ENCODE measurements around the gene KRT8.
"Not testable (repeated sequence)": the region's sequence is repeated elsewhere in the genome, so short reads cannot be mapped to it uniquely, and the experiment has no call there.

KRT8 gene

DNA sequence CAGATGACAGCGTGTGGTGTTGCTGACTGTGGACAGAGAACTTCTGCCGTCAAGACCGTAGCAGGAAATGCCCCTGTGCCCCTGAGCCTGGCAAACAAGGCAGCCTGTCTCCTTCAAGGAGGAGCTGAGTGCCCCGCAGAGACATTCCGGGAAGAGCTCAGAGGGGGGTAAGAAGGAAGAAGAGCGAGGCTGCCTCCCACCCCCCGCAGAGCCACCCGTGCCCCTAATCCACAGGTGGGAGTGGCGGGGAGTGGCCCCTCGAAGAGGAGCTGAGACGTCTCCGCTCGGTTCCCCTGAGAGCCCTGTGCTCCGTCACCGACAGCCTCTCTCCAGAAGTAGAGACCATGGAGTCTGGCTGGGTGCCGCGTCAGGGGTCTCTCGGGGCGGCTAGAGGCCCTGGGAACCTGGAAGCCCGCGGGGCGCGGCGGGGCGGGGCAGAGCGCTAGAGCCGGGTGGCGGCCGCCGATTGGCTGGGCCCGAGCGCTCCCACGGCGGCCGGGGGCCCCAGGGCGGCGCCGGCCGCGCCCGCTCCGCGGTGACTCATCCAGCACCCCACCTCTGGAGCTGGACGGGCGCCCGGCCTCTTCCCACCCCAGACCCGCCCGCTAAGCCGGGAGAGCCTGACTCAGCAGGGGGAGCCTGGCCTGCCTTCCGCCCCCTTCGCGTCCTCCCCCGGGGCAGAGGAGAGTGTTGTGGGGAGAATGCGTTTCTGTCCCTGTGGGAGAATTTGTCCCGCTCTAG is 30.9 kb downstream of the KRT8 start:
- DNase-seq, result peak; percentile 50 to 52

DNA sequence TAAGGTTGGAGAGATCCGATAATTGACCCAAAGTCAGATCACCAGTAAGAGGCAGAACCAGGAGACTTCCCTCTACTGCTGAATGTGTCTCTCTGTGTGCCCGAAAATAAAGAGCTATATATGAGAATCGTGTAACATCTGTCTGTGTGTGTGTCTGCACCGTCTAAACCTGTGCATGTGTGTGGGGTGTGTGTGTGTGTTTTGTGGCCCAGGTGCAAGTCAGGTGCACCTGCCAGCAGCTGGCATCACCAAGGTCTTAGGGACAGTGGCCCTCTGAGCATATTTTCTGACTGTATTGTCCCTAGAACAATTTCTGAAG is 31.4 kb downstream of the KRT8 start:
- DNase-seq, result no peak

DNA sequence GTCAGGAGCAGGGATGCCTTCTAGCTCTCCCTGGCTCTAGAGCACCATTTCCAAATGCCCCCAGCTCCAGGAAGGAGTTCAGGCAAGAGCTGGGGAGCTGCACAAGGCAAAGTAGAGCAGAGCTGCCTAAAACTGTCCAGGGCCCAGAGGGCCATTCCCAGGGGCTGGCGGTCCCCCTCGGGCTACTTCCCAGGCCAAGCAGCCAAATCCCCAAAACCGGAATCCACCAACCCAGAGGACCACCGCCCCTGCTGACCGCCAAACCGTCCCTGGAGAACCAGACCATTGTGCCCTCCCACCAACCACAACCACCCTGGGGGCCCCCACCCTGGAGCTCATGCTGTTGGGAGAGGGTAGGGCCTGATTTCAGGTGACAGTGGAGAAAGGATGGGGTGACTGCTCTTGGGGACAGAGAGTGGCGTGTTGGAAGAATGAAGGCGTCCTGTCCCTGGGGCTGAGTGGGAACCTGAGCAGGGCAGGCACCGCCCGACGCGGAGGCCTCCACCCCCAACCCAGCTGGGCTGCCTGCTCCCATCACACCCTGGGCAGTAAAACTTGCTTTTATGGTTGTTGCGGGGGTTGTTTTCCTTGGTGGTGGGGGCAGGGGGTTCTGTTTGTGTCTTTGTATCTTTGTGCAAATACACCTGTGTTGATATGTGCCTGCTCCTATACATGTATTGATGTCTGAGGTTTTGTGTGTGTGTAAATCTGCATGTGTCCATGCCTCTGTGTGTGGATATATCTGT is 32.1 kb downstream of the KRT8 start:
- no peak for DNase-seq

DNA sequence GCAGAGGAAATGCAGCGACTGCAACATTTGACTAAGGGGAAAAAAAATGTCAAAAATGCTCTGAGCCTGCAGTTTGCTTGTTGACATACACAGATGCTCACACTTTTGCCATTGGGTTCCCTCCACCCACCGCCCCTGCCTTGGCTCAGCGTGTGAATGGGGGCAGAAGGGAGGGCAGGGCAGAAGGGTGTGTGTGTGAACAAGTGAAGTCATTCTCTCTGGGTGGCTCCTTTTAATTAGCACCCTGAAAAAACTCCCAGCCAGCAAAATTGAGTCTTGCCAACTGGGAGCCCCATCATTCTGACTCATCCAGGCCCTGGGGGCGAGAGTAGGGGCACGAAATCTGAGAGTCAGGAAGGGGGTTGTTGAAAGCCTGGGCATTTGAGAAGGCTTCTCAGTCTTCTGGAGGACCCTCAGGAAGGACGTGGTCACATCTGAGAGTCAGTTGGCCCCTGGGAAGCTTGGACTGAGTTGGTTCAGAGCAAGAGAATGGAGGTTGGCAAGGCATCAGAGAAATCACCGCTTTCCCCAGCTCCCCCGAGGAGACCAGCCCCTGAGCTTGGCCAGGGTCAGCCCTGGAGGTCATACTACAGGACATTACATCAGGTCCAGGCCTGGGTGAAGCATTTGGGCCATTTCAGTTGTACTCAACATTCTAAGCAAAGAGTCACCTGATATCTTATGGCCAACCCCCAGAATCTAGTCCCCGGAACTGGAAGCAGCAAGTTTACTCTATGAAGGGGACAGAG is 33.4 kb downstream of the KRT8 start:
- no peak for DNase-seq

DNA sequence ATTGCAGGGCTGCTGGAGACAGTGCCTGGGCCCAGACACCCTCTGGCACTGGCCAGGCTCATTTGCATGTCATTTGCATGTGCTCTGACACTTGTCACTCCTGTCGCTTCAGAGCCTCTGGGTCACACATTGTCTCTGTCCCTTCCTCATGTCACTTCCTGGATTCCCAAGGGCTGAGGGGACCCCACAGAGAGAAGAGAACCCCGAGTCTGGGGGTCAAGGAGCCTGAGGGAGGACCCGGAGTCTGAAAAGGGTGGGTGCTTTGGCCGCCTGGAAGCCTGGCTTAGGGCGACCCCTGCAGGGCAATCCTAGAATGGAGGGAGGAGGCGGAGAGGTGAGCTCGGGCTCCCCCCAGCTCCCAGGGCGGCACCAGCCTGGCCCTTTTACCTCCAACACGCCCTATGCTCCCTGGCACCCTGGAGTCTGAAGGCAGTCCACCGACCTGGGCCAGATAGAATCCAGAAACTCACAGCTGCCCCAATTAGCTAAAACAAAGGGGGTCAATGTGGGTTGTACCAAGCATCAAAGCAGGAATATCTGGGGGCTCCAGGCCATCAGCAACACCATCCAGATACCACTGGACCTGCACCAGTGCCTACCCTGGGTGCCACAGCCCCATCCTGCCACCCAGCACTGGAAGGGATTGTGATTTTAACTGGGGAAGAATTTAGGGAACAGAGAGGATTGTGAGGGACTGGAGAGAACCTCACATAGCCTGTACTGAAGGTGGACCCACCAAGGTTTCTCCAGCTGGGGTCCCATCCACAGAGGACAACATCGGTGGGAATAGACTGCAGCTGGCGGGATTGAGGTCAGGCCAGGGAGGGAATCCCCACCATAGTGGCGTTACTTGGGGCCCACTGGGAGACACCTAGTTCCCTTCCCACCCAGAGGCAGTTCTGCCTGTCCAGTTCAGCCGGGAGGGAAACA is 34.2 kb downstream of the KRT8 start:
- peak; percentile 91 to 92 for DNase-seq

DNA sequence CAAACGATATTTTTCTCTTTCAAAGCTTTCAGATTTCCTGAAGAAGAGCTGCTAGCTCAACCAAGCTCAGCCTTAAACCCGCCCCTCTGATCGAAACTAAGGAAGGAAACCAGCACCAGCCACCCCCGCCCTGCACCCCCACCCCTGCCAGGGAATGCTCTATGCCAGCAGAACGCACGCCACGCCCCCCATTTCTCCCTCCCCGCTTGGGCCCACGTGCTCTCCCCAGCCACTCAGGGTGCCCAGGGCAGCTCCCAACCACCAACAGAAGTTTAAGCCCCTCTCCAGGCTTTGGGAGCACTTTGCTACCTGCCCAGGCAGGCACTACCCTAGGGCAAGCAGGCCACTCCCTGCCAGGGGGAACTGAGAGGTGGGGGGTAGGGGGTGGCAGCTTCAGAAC is 37.2 kb downstream of the KRT8 start:
- no peak for DNase-seq

DNA sequence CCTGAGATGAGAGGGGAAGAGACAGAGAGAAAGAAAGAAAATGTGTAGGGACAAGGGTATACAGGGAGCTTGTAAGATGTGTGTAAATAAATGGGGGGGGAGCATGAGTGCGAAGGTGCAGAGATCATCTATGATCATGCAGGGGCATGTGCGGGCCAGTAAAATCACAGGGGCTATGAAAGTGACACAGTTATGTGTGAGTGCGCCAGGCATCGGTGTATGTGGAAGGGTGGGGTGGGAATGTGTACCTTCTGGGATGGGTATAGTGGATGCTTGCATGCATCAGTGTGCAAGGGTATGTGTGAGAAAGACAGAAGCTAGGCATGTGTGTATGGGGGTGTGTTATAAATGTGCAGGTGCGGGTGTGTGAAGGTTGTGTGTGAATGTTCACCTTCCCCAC is 37.7 kb downstream of the KRT8 start:
- no peak for DNase-seq

DNA sequence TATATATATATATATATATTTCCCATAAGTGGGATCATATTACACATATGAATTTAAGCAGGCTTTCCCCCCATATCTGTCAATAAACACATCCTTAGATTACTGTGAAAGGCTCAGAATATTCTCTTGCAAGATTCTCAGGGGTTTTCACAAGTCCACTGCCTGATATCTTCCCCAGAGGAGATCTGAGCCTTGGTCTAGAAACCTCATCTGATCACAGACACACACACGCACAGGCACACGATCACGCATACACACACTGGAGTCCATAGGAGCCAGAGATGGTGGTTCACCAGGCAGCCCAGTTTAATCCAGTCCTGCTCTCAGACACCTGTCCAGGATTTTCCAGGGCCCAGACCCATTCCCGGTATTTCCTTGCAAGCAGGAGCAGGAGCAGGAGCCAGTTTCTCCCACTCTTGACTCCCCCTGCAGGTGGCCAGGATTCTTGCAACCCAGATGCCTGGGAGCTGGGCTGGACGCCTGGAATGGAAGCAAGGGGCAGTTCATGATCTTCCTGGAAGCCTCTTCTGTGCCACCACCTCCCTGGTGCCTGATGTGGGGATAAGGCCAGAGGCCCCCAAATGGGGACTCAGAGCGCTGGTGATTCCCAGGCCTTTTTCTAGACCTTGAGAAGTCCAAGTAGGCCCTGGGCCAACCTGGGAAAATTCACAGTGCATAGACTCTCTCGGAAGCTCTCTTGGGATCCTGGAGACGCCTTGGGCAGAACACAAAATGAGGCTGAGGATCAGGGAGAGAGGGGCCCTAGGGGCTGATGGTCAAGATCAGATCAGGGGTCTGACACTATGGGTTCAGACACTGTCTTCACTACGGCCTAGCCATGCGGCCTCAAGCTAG is 39.6 kb downstream of the KRT8 start:
- peak; percentile 57 for DNase-seq

DNA sequence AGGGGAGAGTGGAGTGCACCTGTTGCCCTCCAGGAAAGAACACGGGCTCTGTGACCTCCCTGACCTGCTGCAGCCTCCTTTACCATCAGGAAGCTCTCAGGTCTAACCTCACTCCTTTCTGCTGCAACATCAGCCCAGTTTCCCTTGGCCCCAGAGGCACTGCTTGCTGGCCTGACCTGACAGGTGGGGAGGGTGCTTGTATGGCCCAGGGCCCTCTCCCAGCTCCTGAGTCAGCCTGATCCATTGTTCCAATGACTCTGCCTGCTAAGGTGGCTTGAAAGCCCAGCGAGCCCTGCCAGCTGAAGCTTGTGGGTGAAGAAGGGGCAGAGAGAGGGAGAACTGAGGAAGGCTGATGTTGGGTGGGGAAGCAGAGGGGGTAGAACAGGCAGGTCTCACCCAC is 42.9 kb downstream of the KRT8 start:
- no peak for DNase-seq

DNA sequence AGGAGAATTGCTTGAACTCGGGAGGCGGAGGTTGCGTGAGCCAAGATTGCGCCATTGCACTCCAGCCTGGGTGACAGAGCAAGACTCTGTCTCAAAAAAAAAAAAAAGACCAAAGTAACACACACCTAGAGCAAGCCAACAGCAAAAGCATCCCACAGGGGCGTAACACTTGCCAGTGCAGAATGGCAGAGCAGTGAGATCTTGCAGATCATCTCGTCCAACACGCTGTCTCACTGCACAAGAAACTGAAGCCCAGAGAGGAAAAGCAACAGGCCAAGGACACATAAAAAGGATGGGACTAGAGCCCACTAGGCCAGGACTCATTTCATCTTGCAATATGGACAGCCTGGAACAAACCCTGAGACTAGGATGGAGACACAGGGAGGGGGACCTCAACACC is 43.4 kb downstream of the KRT8 start:
- DNase-seq, result no peak

DNA sequence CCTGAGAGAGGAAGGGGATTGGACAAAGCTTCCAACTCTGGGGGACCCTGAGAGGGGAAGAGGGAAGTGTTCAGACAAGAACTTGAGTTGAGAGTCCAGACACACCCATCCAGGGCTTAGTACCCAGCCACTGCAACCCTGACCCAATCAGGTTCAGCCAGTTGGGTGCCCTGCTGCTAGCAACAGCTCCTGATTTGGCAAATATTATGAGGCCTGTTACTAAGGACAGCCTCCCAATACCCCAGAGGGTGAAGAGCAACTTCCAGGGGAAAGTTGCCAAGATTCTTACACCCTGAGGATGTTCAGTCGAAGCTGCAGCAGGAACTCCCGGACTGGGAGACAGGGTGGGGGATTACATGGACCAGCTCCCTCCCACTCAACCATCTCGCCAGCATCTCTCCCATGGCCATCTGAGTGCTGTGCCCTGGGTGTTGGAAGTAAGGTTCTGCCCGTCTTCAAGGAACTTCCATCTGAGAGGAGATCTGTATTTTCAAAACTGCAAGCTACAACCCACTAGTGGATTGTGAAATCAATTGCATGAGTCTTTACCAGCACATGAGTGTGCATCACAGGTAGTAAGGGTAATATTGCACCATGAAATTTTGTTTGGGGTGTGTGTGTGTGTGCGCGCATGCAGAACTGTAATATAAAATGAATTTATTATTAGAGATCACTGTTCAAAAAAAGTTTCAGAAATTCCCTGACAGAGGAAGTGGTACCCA is 44.6 kb downstream of the KRT8 start:
- no peak for DNase-seq

DNA sequence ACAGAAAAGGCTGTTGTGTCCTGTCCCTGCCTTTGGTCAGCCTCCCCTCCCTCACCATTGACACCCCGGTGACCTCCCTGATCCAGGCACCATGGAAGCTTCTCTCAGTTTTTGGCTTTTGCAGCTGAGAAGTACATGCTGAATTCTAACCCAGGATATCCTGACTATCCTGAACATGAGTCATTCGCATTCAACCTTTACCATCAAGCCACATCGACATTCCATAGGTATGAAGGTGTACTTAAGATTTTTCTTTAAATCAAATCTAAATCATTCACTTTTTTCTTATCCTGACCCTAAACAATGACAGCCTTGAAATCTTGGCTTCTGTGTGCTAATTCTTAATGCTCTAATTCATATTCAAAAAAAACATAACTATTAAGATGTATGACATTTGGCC is 47.4 kb downstream of the KRT8 start:
- no peak for DNase-seq

DNA sequence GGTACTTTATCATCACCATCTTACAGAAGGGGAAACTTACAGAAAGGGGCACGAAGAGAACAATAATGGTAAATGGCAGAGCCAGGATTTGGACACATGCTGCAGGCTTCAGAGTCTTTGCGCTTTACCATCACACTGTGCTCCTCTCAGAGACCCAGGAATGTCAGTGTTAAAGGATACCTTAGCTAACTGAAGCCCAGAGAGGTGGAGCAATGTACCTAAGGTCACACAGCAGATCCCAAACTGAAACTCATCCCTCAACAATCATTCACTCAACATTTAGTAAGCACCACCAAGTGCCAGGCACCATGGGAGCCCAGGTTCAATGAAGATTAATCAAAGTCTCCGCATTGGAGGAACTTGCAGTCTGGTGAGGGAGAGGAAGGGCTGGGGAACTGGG is 48.1 kb downstream of the KRT8 start:
- DNase-seq, result no peak

DNA sequence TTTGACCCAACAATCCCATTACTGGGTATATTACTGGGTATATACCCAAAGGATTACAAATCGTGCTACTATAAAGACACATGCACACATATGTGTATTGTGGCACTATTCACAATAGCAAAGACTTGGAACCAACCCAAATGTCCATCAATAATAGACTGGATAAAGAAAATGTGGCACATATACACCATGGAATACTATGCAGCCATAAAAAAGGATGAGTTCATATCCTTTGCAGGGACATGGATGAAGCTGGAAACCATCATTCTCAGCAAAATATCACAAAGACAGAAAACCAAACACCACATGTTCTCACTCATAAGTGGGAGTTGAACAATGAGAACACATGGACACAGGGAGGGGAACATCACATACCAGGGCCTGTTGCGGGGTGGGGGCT is 48.8 kb downstream of the KRT8 start:
- DNase-seq, result not testable (repeated sequence)

DNA sequence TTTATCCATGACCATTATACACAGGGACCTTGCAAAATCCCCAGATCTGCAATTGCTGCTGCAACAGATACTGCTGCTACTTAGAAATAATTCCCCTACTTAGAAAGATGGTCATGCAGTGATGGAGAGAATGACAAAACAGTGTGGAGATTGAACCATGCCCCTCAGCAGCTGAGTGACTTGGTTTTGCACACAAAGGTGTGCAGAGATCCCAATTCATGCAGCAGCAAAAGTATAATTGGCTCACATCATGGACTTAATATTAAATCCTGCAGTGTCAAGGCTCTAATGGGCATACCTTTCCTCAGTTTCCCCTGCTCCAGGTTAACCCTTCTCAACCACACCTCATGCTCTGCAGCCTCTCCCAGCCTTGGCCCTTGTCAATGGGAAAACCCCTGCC is 53.1 kb downstream of the KRT8 start:
- DNase-seq, result no peak

DNA sequence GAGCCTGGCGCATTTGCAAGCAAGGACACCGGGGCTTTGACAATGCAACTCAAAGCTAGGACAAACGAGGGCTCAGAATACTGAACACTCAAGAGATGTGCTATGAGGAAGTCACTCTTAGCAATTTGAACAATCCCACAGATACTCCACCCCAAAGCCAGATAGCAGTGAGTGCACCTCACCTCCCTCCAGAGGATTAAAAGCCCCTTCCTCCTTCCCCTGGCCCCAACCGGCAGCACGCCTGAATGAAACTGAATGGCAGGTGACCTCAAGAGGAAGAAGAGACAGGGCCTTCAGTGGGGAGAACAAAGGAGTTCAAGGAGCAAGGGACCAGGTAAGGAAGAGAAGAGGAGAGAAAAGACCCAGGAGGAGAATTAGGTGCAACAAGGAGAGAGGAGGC is 54.2 kb downstream of the KRT8 start:
- DNase-seq, result no peak

DNA sequence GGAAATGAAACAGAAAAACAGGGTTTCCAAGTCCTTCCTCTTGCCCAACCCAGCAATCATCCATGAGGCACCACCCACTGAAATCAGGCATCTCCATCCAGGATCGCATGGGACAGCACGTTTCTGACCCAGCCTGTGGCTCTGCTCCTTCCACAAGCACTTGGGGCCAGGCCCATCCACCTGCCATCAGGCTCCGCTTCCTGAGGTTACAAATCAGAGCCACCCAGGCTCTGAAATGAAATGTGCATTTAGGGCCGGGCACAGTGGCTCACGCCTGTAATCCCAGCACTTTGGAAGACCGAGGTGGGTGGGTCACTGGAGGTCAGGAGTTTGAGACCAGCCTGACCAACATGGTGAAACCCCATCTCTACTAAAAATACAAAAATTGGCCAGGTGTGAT is 55.4 kb downstream of the KRT8 start:
- DNase-seq, result no peak

DNA sequence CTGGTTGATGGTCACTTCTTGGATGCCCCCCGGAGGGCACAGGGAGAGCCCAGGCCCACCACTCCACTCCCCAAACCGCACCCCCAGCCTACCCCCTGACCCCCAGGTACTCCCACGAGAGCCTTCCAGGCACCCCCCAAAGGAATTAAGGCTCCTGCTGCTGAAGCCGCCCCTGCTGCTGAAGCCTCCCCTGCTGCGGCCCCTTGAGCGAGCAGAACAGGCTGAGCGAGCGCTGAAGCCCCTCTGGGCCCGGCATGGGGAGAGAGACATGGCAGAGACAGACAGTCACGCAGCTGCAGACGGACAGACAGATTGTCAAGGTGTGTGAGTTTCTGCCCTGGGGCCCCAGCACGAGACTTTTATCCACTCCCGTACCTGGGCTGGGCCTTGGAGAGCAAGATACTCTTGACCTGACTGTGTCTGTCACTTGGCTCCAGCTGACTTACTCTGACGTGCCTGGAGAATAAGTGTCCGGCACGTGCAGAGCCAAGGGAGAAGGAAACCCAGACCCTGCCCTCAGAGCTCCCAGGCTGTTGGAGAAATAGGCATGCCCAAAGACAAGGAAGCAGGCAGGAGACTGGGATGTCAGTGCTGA is 56.1 kb downstream of the KRT8 start, which contains the start of gene KRT78:
Gene KRT78, minus strand, starts transcription at position 334 of the 595 bp plus-strand sequence. Its CDS starts 64 bp downstream, at position 270.
- no peak for DNase-seq

DNA sequence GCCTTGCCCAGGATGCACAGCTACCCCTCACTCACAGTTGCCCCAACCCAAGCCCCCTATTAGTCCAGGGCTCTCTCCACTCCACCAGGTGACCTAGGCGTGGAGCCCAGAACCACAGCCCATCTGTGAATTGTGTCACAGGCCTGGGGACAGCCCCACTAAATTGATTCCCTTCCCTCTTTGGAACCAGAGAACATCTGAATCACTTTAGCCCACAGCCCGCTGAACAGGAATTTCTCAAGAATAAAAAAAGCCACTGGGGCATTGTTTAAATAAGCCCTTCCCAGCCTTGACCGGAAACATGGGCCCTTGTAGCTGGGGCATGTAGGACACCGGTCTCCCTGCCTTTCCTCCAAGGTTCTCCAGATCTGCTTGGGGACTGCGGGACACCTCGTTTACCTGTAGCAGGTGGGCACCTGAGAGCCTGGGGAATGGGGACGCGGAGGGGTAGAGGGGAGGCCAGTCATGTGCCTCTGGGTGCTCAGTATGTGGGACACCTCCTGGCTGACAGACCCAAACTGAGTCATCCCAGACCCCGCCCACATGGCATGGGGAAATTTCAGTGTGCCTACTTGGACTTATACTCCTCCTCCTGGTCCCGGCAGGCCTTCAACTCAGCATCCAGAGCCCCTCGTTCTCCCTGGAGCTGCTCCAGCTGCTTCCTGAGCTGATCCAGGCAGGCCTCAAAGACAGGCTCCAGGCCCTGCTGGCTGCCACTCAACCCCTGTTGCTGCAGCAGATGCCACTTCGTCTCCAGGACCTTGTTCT is 57.4 kb downstream of the KRT8 start:
- DNase-seq, result peak; percentile 41 to 42

Measured in activated T-cell treated with anti-CD3 and anti-CD28 coated beads, Interleukin-2, amount 50 U/mL, for 48 hours (primary cell).